GM18520 (cell line): ENCODE results near the gene CCSAP.
"Not testable (repeated sequence)": the region's sequence is repeated elsewhere in the genome, so short reads cannot be mapped to it uniquely, and the experiment has no call there.

Experiments used
- ATAC-seq: cut with Tn5 transposase; IDR thresholded peaks from one replicate; pipeline ENCODE4 v1.9.1; 2021; ENCODE audit not compliant: unreplicated experiment

The CCSAP gene

DNA sequence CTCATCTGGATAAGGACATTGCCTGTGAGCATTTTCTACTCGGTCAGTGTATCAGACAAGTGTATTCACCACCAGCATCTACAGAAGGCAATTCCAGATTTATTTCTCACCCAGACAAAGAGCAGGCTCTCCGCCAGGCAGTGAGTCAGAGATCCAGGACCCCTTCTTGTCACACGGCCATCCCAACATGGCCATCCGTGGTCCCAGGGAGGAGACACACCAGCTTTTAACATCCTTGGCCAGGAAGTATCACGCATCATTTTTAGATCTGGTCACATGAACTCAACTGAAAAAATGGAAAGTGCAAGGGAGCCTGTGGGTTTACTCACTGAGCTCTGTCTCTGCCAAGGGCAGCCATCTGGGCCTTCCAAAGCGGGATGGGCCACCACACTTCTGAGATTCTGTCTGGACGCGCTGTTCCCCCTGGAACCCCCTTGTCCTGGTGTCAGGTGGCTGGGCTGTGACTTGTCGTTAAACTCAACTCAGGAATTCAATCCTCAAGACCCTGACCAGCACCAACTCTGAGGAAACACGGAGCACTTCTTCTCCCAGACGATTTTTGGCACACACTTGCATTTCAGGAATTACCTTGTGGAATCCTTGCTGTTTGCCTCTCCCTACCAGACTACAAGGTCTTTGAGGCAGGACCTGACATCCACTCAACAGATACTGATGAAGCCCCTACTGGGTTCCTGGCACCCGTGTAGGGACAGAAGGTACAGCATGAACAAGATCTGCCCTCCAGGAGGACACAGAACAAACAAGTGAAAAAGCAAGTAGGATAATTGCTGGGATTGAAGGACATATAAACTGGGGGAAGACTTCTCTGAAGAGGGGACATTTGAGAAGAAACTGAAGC is 21.6 kb upstream of the CCSAP start:
- ATAC-seq, result no peak

DNA sequence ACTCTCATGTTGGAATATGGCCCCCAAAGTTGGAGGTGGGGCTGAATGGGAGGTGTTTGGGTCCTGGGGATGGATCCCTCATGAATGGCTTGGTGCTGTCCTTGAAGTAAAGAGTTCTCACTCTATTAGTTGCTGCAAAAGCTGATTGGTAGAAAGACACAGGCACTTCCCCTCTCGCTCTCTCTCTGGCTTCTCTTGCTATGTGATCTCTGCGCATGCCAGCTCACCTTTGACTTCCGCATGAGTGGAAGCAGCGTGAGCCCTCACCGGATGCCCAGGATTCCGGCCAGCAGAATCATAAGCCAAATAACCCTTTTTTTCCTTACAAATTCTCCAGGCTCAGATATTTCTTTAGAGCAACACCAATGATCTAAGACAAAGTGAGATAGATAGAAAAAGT is 20.9 kb upstream of the CCSAP start:
- no peak for ATAC-seq

DNA sequence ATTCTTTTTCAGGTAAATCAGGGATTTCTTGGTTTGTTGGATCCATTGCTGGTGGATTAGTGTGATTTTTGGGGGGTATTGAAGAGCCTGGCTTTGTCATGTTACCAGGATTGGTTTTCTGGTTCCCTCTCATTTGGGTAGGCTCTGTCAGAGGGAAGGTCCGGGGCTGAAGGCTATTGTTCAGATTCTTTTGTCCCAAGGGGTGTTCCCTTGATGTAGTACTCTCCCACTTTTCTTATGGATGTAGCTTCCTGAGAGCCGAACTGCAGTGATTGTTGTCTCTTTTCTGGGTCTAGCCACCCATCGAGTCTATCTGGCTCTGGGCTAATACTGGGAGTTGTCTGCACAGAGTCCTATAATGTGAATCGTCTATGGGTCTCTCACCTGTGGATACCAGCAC is 17.6 kb upstream of the CCSAP start:
- ATAC-seq, result no peak

DNA sequence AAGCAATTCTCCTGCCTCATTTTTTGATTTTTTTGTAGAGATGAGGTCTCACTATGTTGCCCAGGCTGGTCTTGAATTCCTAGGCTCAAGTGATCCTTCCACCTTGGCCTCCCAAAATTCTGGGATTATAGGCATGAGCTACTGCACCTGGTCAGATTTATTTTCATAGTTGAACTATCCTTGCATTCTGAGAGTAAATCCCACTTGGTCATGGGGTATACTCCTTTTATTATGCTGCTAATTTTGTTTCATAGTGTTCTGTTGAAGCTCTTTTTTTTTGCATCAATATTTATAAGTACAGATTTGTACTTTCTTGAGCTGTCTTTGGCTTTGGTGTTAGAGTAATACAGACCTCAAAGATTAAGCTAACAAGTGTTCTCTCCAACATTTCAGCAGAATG is 12.8 kb upstream of the CCSAP start:
- no peak for ATAC-seq

DNA sequence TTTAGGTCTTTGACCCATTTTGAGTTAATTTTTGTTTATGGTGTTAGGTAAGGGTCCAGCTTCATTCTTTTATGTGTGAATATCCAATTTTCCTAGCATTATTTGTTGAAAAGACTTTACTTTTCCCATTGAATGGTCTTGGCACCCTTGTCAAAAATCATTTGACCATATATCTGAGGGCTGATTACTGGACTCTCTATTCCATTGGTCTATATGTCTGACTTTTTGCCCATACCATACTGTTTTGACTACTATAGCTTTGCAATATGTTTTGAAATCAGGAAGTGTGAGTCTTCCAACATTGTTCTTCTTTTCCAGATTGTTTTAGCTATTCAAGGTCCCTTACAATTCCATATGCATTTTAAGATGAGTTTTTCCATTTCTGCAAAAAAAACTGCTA is 11.4 kb upstream of the CCSAP start:
- no peak for ATAC-seq

DNA sequence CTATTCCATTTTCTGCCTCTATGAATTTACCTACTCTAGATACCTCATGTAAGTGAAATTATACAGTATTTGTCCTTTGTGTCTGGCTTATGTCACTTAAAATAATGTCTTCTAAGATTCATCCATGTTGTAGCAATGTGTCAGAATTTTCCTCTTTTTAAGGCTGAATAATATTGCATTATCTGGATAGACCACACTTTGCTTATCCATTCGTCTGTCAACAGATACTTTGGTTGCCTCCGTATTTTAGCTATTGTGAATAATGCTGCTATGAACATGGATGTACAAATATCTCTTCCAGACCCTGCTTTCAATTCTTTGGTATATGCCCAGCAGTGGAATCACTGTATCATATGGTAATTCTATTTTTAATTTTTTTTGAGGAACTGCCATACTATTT is 10.1 kb upstream of the CCSAP start:
- ATAC-seq, result no peak

DNA sequence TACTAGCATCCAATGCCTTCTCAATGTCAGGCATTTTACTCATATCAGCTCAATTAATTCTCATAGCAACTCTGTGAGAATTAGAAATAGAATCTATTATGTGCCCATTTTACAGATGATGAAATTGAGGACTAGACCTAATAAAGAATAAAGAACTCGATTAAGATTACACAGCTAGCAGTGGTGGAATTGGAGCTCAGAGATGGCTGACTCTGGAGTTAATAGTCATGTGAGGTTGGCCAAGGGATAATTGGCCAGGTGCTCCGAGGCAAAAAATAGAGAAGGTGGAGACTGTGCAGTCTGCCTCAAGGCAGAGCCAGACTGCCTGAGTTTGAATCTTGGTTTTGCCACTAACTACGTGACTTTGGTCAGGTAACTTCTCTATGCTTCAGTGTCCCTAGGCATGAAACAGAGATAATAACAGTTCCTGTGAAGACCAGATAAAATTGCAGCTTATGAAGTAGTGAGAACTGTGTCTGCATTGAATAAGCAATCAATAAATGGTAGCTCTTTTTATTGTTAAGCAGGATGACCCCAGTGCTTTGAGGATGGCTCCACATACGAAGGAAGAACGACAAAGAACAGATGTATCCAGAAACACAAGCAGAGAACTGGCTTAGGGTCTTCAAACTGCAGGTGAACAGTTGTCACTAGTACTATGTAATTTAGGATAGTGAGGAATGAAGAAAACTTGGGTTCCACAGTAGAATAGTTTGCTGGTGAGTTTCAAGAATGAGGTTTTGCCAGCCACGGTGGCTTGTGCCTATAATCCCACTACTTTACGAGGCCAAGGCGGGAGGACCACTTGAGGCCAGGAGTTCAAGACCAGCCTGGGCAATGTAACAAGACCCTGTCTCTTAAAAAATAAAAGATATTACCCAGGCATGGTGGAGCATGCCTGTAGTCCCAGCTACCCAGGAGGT is 6.9 kb upstream of the CCSAP start:
- no peak for ATAC-seq

DNA sequence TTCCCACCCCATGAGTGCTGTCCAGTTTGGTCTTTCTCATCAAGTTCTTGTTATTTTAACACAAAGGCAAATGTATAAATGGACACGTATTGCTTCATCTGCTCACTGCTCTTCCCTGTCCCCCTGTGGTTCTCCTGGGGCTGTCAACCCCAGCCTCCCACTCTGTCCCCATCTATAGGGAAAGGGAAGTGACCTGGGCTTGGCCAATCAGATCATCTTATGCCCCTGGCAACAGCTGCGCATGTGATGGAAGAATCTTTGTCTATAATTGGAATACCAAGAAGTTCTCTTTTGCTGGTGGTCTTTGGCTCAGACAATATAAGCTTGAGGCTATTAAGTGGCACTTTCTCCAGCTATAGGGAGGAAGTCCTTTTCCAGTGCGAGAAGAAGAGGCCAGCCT is 4.7 kb upstream of the CCSAP start:
- ATAC-seq, result no peak

DNA sequence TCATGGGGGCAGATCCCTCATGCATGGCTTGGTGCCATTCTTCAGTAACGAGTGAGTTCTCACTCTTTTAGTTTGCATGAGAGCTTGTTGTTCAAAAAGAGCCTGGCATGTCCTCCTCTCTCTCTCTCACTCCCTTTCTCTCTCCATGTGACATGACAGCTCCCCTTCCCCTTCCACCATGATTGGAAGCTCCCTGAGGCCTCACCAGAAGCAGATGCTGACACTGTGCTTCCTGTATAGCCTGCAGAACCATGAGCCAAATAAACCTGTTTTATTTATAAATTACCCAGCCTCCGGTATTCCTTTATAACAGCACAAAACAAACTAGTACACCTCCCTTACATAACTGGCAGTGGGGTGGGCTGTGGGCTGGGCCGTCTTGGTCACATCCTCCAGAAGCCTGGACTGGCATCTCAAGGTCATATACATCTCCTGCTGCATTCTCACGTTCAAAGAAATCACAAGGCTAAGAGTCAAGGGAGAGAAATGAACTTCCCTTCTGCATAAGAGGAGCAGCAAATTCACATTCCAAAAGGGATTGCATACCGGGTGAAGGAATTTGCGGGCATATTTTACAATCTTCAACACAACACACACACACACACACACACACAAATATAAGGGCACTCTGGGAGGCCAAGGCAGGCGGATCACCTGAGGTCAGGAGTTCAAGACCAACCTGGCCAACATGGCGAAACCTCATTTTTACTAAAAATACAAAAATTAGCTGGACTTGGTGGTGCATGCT is 2.3 kb upstream of the CCSAP start:
- ATAC-seq, result no peak

DNA sequence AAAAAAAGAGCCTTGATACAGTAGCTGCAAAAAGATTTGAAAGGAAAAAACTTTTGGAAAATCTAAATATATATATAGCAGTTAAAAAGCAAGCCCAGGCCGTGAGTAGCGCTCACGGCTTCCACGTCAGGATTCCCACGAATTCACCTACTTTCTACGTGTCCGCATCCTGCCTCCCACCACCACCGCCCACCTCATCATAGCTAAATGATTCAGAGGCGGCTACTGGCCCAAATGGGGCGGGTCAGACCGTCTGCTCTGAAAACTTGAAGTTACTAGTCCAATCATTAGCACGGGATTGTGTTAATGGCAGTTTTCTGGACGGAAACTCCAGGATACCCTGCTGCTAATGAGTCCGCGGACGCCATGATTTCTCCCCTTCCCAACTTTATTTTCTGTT is 1.3 kb upstream of the CCSAP start:
- ATAC-seq, result no peak

DNA sequence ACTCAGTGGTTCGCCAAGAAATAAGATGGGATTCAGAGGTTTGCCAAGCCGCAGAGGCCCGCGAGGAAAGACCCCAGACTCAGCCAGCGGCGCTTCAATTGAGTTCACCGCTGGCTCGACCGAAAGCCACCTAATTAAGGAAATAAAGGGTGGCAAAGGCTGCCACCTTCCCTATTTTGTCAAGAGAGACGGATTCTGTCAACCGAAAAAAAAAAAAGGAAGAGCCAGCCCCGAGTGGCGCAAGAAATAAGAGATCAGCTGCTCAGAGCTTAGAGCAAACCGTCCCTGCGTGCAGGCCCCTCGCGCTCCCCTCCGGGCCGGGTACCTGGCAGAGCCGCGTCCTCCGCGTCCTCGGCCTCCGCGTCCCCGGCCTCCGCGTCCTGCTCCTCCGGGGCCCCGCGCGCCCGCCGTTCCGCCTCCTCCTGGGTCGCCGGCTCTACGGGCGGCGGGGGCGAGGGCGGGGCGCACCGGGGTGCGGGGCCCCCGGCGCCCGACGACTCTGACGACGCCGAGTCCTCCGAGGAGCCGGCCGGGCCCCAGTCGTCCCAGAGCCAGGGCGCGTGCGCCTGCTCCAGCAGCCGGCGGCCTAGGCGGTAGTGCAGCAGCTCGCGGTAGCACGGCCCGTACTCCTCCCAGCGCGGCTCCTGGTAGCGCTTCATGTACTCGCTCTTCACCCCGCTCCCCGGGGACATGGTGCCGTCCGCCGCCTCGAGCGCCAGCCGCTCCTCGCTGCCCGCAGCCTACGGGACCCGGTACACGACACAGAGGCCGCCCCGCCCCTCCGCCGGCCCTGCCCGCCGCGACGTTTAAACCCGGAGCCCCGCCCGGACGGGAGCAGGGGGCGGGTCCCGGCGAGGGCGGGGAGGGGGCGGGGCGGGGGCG is 832 bp downstream of the CCSAP start:
- peak; percentile 62 for ATAC-seq

DNA sequence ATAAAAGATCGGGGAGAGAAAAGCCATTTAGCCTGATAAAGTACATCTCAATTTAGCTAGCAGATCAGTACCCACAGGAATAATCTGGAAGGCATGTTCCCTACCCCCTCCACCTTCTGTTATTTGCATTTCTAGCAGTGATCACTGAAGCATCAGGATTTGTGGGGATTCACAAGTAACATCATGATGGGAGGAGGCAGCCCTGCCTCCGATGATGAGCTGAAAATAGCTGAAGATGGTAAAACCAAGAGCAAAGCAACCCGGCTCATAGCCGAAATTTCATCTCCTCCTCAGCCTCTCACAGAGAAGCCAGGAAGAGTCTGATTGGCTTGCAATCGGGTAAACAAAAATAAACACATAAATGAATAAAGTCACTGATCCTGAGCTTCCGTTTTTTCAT is 2.4 kb downstream of the CCSAP start:
- no peak for ATAC-seq

DNA sequence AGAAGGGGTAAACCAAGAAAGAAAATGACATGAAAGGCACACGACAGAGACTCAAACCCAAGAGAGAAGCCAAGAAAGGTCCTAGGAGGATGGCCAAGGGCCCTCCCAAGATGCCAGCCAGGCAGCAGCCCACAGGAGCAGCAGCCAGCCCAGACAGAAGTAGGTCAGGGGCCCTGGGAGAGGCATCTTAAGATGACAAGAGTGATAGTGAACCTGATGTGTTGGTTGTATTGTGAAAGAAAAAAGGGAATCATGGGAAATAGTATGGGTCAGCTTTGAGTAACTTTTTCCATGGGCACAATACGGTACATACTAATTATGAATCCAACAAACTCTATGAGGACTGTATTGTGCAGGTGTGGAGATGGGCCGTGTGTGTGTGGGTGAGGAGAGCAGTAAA is 3.3 kb downstream of the CCSAP start:
- ATAC-seq, result no peak

DNA sequence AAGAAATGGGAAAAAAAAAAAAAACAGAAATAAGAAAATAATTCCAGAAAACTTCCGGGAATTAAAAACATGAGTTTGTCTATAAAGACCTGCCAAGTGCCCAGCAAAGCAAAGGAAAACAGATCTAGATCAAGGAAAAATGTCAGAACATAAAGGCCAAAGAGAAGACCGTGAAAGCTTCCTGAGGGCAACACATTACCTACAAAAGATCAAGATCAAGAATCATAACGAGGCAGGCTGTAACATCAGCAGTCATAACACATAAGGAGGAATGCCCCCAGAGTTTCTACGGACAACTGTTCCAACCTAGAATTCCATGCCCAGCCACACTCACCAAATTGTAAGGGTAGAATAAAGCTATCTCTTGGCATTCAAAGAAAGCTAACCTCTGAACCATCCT is 3.8 kb downstream of the CCSAP start:
- ATAC-seq, result no peak

DNA sequence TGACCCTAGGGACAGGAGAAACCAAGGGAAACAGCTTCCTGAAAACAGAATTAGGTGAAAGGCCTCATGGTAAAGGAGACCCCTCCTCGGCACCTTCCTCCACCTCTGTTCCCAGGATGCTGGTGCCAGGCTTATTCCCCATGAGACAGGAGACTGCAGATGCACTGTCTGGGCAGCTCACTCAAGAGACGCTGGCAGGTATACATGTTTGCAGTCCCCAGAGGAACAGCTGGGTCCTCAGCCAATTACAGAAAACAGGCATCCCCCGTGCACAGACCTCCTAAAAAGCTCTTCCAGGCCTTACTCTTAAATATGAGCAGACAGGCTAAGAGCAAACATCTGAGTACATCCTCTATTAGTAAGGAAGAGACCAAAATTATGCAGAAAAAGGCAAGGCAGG is 6.5 kb downstream of the CCSAP start:
- no peak for ATAC-seq

DNA sequence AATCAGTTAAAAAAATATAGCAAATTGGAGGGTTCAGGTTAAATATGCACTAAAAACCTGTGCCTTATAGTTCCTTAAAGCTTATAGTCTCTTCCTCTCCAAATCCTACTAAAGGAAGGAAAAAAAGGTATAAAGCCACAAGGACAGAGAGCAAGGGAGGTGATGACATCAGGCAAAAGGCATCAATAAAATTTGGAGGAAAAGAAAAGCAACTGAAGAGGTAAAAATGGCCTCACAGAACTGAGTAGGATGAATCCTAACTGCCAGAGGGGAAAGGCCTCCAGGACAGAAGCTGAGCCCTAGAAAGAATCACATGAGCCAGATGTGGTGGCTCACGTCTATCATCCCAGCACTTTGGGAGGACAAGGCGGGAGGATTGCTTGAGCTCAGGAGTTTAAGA is 8.1 kb downstream of the CCSAP start:
- no peak for ATAC-seq

DNA sequence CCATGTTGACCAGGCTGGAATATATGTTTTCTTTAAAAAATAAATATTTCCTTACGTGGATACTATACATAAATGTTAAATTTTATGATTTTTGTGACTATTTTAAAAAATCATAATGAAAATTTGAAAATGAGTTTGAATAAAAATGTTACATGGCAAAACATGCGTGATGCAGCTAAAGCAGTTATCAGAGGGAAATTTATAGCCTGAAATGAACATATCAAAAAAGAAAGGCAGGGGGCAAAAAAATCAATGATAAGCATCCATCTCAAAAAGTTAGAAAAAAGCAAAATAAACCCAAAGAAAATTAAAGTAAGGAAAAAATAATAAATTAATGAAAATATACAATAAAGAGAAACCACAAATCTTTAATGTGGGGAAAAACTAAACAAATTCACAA is 8.6 kb downstream of the CCSAP start:
- ATAC-seq, result no peak

DNA sequence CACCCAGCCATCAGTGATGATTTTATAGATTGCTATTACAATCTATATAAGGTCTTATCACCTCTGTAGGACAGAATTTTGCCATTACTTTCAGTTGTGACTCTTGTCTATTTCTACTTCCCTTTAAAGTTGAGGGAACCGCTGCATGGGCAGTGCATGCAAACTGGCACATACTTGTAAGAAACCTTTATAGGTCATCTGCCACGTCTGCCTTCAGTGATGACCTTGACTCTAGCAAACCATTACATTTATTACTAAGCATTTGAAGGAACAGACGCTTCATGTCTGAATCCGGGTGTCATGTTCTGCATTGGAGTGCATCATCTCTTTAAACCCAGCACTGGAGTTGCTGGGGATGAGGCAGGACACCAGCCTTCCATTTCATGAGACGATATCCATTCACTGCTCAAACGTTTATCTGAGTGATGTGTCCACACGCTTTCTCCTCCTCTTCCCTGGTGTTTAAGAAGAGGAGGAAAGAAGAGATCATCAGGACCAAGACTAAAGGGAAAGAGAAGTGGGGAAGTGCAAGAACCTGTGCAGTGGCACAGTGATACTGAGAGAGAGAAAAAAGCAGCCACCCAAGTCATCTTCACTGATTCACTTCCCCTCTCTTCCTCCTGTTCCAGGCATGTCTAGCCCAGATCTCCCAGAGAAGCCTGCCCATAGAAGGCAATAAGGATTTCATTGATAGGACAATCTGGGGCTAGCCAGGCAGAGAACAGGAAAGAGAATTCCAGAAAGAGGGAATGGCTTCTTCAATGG is 14.1 kb downstream of the CCSAP start:
- no peak for ATAC-seq

DNA sequence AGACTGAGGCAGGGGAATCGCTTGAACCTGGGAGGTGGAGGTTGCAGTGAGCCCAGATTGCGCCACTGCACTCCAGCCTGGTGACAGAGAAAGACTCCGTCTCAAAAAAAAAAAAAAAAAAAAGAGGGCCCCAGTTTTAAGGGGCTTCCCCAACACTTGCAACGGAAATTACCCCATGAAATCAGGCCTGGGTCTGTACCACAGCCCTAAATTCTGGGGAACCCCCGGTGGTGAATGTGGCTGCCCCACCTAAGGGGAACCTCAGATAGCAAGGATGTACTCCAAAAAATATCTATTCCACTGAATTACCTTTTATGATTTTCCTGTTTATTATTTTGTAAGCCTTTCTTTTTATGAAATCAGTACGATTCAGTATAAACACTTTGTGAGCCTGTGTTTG is 15.1 kb downstream of the CCSAP start:
- not testable (repeated sequence) for ATAC-seq

DNA sequence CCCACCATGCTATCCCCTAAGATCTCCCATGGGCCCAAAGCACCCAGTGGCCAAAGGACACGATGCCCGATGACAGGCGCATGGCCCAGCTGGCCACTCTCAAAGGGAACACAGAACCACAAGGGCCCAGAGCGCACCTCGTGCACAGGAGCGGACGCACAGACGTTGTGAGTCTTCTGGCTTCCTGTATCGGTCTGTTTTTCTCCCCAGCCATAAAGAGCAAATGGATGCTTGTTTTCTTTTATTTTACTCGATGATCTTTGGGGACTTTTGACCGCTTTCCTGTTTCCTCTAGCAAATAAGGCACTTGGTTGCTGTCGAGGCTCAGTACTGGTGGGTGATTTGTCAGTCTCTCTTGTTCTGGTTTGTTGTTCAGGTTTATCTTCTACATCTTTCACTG is 16.2 kb downstream of the CCSAP start:
- ATAC-seq, result no peak
